Lung (tissue), 12 donors: ENCODE results near the gene BABAM2. TPM values are rescaled to one million over a fixed set of nuclear protein-coding genes. Genes with fewer than 3 reads are reported as not detected.

ENCODE experiments used
- ATAC-seq: fragments of 200-7000 bp; cut with Tn5 transposase; one replicate; pipeline ENCODE4 v1.9.1; 2020; ENCODE audit warnings: moderate number of reproducible peaks; ENCODE audit not compliant: insufficient read depth, low FRiP score
- DNase-seq, 3 donors: peaks; one replicate each; pipeline ENCODE4 v3.0.0-alpha.2; 2013 to 2017
- H3K27ac ChIP-seq, 2 donors: one replicate each; pipeline ENCODE4 v1.5.1; 2013; ENCODE audit warnings: mild to moderate bottlenecking in 2 of 2, moderate library complexity in 2 of 2, control low read depth in 1 of 2, inconsistent platforms in 1 of 2, low read depth in 1 of 2, low read length in 1 of 2
- H3K27me3 ChIP-seq, 3 donors: one replicate each; pipeline ENCODE4 v1.5.1; 2013; ENCODE audit warnings: low read length in 2 of 3; ENCODE audit not compliant: control insufficient read depth in 3 of 3, insufficient read depth in 3 of 3
- H3K36me3 ChIP-seq, 4 donors: one replicate each; pipeline ENCODE4 v1.5.1; 2013; ENCODE audit warnings: low read length in 4 of 4, mild to moderate bottlenecking in 1 of 4, moderate library complexity in 1 of 4; ENCODE audit not compliant: control insufficient read depth in 4 of 4, insufficient read depth in 4 of 4
- H3K4me1 ChIP-seq, 5 donors: one replicate each; pipeline ENCODE4 v1.5.1; 2013; ENCODE audit warnings: low read length in 5 of 5, mild to moderate bottlenecking in 2 of 5, moderate library complexity in 1 of 5; ENCODE audit not compliant: control insufficient read depth in 5 of 5, insufficient read depth in 5 of 5
- H3K4me3 ChIP-seq: one replicate; pipeline ENCODE4 v1.5.1; 2013; ENCODE audit warnings: mild to moderate bottlenecking, control low read depth, moderate library complexity
- H3K9ac ChIP-seq, 2 donors: one replicate each; pipeline ENCODE4 v1.5.1; 2013; ENCODE audit warnings: low read length in 2 of 2, control low read depth in 1 of 2; ENCODE audit not compliant: insufficient read depth in 1 of 2
- H3K9me3 ChIP-seq, 4 donors: one replicate each; pipeline ENCODE4 v1.5.1; 2013; ENCODE audit warnings: low read length in 3 of 4, mild to moderate bottlenecking in 1 of 4, moderate library complexity in 1 of 4; ENCODE audit not compliant: control insufficient read depth in 4 of 4, insufficient read depth in 3 of 4
- CTCF ChIP-seq: IDR thresholded peaks from 2 replicates; pipeline ENCODE4 v1.5.1; 2012; ENCODE audit warnings: mild to moderate bottlenecking; ENCODE audit errors: control extremely low read depth, extremely low read depth
- WGBS, 2 donors: extraction: QIAGEN DNeasy Blood & Tissue Kit; methylation state at CpG; one replicate each; pipeline ENCODE4 v1.1.7; 2013; 5-methylcytosine and 5-hydroxymethylcytosine counted together
- polyA plus RNA-seq, 2 donors: library from polyadenylated mRNA; stranded (reverse); fragments of 200-250 nt; gene quantifications; one replicate each; pipeline ENCODE4 v1.2.1, GENCODE V29; 2013
- total RNA-seq, 2 donors: library from RNA; depleted of rRNA in 1 of 2; stranded (reverse); fragments of >200 nt in 1 of 2; gene quantifications; one replicate each; pipeline ENCODE4 v1.2.1, GENCODE V29; 2014 to 2021
- donor health status: control.
- donor health status: control.
- donor health status: Bipolar disorder and iron deficiency.
- donor health status: healthy.
- donor health status: DM: yes; HTN: yes; CAD: no.

The BABAM2 gene
- total and polyA plus RNA-seq, 4 donors, result 19.0 to 43.3 (median 33.7) TPM

DNA sequence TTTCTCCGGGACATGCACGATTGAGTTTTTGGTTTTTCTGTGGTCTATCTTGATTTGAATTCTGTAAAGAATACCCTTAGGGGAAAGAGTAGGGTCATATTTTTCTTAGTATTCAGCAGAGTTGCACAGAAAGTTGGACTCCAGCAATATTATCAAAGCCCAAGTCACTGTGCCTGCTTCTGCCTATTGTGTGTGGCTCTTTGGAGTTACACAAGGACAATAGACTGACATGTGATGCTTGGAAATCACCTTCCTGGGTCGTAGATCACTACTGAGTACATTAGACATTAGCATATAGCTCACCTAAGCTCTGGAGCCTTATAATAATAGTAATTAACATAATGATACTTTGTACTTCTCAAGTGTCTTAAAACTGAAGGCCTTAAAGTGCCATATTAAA is 263.3 kb downstream of the BABAM2 start:
- no peak overlapping the region for H3K4me3 ChIP-seq
- ATAC-seq (no peak), DNase-seq (no peak)
- TF ChIP-seq CTCF, result no peak
- H3K27ac ChIP-seq, result no peak overlapping the region
- H3K9ac ChIP-seq, result no peak overlapping the region
- H3K27me3 ChIP-seq, result no peaks in the 10 kb centered on the region
- no peaks in the 10 kb centered on the region for H3K36me3 ChIP-seq
- 88 to 94% methylated on average over 3 of the region's 3 CpGs for WGBS, 2 donors
- peaks cover 0 to 5% (median 3%) of the 10 kb centered on the region in 4 donors for H3K9me3 ChIP-seq
- peaks cover 0 to 15% (median 7%) of the 10 kb centered on the region in 5 donors for H3K4me1 ChIP-seq

DNA sequence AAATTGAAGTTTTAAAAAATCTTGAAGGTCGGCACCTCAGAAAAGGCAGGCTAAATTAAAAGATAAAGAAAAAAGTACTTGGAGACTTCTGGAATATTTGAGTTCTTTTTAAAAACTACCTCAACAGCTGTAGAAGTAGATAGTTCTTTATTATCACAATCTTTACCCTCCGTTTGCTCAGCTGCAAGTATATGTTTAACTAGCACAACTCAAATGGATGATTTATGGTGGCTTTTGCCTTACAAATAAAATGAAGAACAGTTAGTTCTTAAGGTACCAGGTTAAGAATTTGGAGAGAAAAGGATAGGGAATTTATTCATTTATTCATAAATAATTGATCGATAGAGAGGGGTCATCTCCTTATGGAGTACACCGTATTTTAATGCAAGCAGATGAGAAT is 264.6 kb downstream of the BABAM2 start:
- H3K4me1 ChIP-seq, result peaks cover 0 to 10% (median 5%) of the 10 kb centered on the region in 5 donors
- peaks cover 0 to 5% (median 3%) of the 10 kb centered on the region in 4 donors for H3K9me3 ChIP-seq
- WGBS, 2 donors, result 93 to 97% methylated on average over 4 of the region's 4 CpGs
- no peaks in the 10 kb centered on the region for H3K36me3 ChIP-seq
- DNase-seq (no peak), ATAC-seq (no peak)
- H3K27ac ChIP-seq, result no peak overlapping the region
- H3K27me3 ChIP-seq, result no peaks in the 10 kb centered on the region
- TF ChIP-seq CTCF, result no peak
- no peak overlapping the region for H3K4me3 ChIP-seq
- H3K9ac ChIP-seq, result no peak overlapping the region

DNA sequence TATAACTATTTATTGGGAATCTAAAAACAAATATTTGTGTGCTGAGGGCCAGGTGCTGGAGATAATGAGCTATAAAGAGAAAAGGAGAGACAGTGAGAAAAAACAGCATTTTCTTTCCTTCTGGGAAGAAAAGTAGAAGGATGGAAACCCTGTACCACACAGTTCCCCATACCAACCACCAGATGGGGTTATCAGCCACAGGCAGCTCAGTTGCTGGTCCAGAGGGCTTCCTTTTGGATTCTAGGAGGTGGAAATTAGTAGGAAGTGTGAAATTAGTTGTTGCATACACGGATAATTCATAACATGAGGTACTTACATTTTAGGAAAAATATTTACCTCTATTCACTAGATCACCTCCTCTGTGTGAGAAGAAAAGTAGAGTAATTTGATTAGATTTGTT is 265.1 kb downstream of the BABAM2 start:
- H3K27me3 ChIP-seq, result no peaks in the 10 kb centered on the region
- H3K9me3 ChIP-seq, result peaks cover 0 to 5% (median 3%) of the 10 kb centered on the region in 4 donors
- peaks cover 0 to 7% (median under 1%) of the 10 kb centered on the region in 5 donors for H3K4me1 ChIP-seq
- 72 to 87% methylated on average over 1 of the region's 1 CpG for WGBS, 2 donors
- H3K4me3 ChIP-seq, result no peak overlapping the region
- no peak overlapping the region for H3K27ac ChIP-seq
- H3K9ac ChIP-seq, result no peak overlapping the region
- no peak for ATAC-seq
- no peaks in the 10 kb centered on the region for H3K36me3 ChIP-seq
- no peak for DNase-seq
- TF ChIP-seq CTCF, result no peak

DNA sequence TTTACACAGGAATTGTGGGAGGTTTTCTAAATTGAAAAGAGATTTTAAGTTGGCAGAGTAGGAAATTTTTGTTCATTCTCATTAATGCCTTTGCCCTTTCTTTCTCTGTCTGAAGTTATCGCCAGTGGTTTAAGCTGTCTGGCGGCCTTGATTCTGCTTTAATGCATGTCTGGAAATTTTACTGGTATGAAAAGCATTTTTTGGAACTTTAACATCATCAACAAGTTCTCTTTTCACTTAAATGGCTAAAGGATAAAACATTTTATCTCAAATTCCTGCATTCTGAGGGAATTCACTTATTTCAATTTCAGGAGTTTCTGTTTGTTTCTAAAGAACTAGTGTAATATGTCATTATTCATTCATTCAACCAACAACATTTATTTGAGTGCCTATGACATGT is 268.3 kb downstream of the BABAM2 start:
- peaks cover 0 to 5% (median 3%) of the 10 kb centered on the region in 4 donors for H3K9me3 ChIP-seq

More for the DNA sequence above, 268.3 kb downstream of the BABAM2 start:
- H3K27me3 ChIP-seq, result no peaks in the 10 kb centered on the region
- DNase-seq (no peak), ATAC-seq (no peak)
- no peak overlapping the region for H3K27ac ChIP-seq
- H3K36me3 ChIP-seq, result no peaks in the 10 kb centered on the region
- H3K4me1 ChIP-seq, result peaks cover 0 to 7% (median 4%) of the 10 kb centered on the region in 5 donors
- H3K4me3 ChIP-seq, result no peak overlapping the region
- no peak for TF ChIP-seq CTCF
- 96 to 100% methylated on average over 2 of the region's 2 CpGs for WGBS, 2 donors
- no peak overlapping the region for H3K9ac ChIP-seq
